Activated B cell treated with CpG ODN at 0.5 μM for 24 hours (primary cell): Measurements from ENCODE around the gene VCL. TPM values are rescaled to one million over a fixed set of nuclear protein-coding genes. Genes with fewer than 3 reads are reported as not detected.

Source experiments
- ATAC-seq: fragments of 200-7000 bp; cut with Tn5 transposase; one replicate; pipeline ENCODE4 v1.10.0; 2021; ENCODE audit warnings: low read depth, mild to moderate bottlenecking, moderate library complexity
- CTCF ChIA-PET: fragments of 350-600 bp; sonication (Branson Sonifier 250); formaldehyde crosslinking; loops from one replicate; lab custom pipeline; 2021; ENCODE audit warnings: antibody characterized with exemption; lab: Charles Lee
- POLR2A ChIA-PET: fragments of 350-600 bp; sonication (Branson Sonifier 250); formaldehyde crosslinking; loops from one replicate; lab custom pipeline; 2021; ENCODE audit warnings: antibody characterized with exemption; lab: Charles Lee
- DNase-seq: peaks from one replicate; pipeline ENCODE4 v3.0.0; 2022
- H3K27ac Mint-ChIP-seq: one replicate; pipeline ENCODE4 v1.8.0; 2020; ENCODE audit warnings: mixed read lengths
- H3K27me3 Mint-ChIP-seq: one replicate; pipeline ENCODE4 v1.8.0; 2021; ENCODE audit warnings: mixed read lengths
- H3K36me3 Mint-ChIP-seq: one replicate; pipeline ENCODE4 v1.8.0; 2021; ENCODE audit warnings: low read depth, mixed read lengths
- H3K4me1 Mint-ChIP-seq: one replicate; pipeline ENCODE4 v1.8.0; 2021; ENCODE audit warnings: mixed read lengths
- H3K4me3 Mint-ChIP-seq: one replicate; pipeline ENCODE4 v1.8.0; 2020; ENCODE audit warnings: mild to moderate bottlenecking, mixed read lengths
- H3K9me3 Mint-ChIP-seq: one replicate; pipeline ENCODE4 v1.8.0; 2020; ENCODE audit warnings: mixed read lengths
- CTCF ChIP-seq: fragments of 200-600 bp; IDR thresholded peaks from one replicate; pipeline ENCODE4 v1.8.0; 2022; ENCODE audit warnings: antibody characterized with exemption, mild to moderate bottlenecking
- intact Hi-C: fragments of 100-400 bp; cut with micrococcal nuclease; formaldehyde crosslinking; loops from one replicate; pipeline ENCODE4 v1.15.1; 2024
- total RNA-seq: library from RNA; stranded (reverse); gene quantifications from 2 replicates; pipeline ENCODE4 v1.2.3, GENCODE V29; 2022

VCL gene
- total RNA-seq, 1 donor from 2014 or later = 21.3 TPM

- Mint-ChIP-seq H3K36me3 (peaks cover 14% of the 10 kb centered on the region), H3K27ac (no peak overlapping the region), H3K9me3 (no peaks in the 10 kb centered on the region), H3K4me3 (no peak overlapping the region), H3K27me3 (no peaks in the 10 kb centered on the region), H3K4me1 (peaks cover 33% of the 10 kb centered on the region)
- DNase-seq = no peak
- intact Hi-C loops = loop anchor here (5.0 kb wide), 1 partner anchor 35 kb away; no protein-coding TSS in a partner anchor
- no peak for ATAC-seq
- TF ChIP-seq CTCF = no peak
- ChIA-PET POLR2A (no interaction called here), CTCF (no interaction called here)
These were observed 49.4 kb downstream of the VCL start for GRCh38 chr10:74047304-74047703.

GRCh38 chr10:74047871-74048270 lies 50.0 kb downstream of the VCL start:
- CTCF ChIA-PET = interaction anchor here (0.7 kb wide), 1 partner anchor 978 kb away, joined by 3 read pairs; no protein-coding TSS in a partner anchor
- Mint-ChIP-seq H3K27me3 (no peaks in the 10 kb centered on the region), H3K27ac (no peak overlapping the region), H3K36me3 (peaks cover 14% of the 10 kb centered on the region), H3K4me1 (peaks cover 33% of the 10 kb centered on the region), H3K9me3 (no peaks in the 10 kb centered on the region), H3K4me3 (no peak overlapping the region)
- ATAC-seq = no peak
- POLR2A ChIA-PET = interaction anchor here (0.7 kb wide), 1 partner anchor 26 kb away, joined by 3 read pairs; no protein-coding TSS in a partner anchor
- DNase-seq = no peak
- intact Hi-C loops = loop anchor here (5.0 kb wide), 1 partner anchor 36 kb away; no protein-coding TSS in a partner anchor
- TF ChIP-seq CTCF = no peak

- no peaks in the 10 kb centered on the region for H3K27me3 Mint-ChIP-seq
- no peak overlapping the region for H3K27ac Mint-ChIP-seq
- H3K9me3 Mint-ChIP-seq = no peaks in the 10 kb centered on the region
- intact Hi-C loops = loop anchor here (5.0 kb wide), 1 partner anchor 36 kb away; no protein-coding TSS in a partner anchor
- ChIA-PET POLR2A (interaction anchor here (0.7 kb wide), 2 partner anchors 27 to 74 kb away, joined by 3 to 4 read pairs; no protein-coding TSS in a partner anchor), CTCF (interaction anchor here (0.7 kb wide), 1 partner anchor 978 kb away, joined by 3 read pairs; no protein-coding TSS in a partner anchor)
- TF ChIP-seq CTCF = no peak
- DNase-seq = no peak
- no peak for ATAC-seq
- peaks cover 33% of the 10 kb centered on the region for H3K4me1 Mint-ChIP-seq
- peaks cover 14% of the 10 kb centered on the region for H3K36me3 Mint-ChIP-seq
- H3K4me3 Mint-ChIP-seq = no peak overlapping the region
These were observed 50.5 kb downstream of the VCL start for GRCh38 chr10:74048433-74048832.

GRCh38 chr10:74049955-74050354 lies 52.0 kb downstream of the VCL start:
- peaks cover 6% of the 10 kb centered on the region for H3K36me3 Mint-ChIP-seq
- CTCF ChIA-PET = interaction anchor here (1.2 to 1.5 kb wide), 3 partner anchors 31 to 163 kb away, joined by 3 to 4 read pairs (median 3); no protein-coding TSS in a partner anchor
- intact Hi-C loops = loop anchor here (5.0 kb wide), 1 partner anchor 38 kb away; no protein-coding TSS in a partner anchor
- no peak overlapping the region for H3K4me3 Mint-ChIP-seq
- H3K4me1 Mint-ChIP-seq = peaks cover 29% of the 10 kb centered on the region
- no peak for ATAC-seq
- DNase-seq = no peak
- POLR2A ChIA-PET = no interaction called here
- no peaks in the 10 kb centered on the region for H3K9me3 Mint-ChIP-seq
- no peak overlapping the region for H3K27ac Mint-ChIP-seq
- H3K27me3 Mint-ChIP-seq = no peaks in the 10 kb centered on the region
- TF ChIP-seq CTCF = no peak

- no peak overlapping the region for H3K27ac Mint-ChIP-seq
- ChIA-PET POLR2A (interaction anchor here (0.6 kb wide), 1 partner anchor 76 kb away, joined by 4 read pairs; no protein-coding TSS in a partner anchor), CTCF (interaction anchor here (1.2 to 1.5 kb wide), 3 partner anchors 31 to 164 kb away, joined by 3 to 4 read pairs (median 3); no protein-coding TSS in a partner anchor)
- no peak for TF ChIP-seq CTCF
- no peaks in the 10 kb centered on the region for H3K27me3 Mint-ChIP-seq
- intact Hi-C loops = no loop called here
- DNase-seq = no peak
- no peak overlapping the region for H3K4me3 Mint-ChIP-seq
- ATAC-seq = no peak
- peaks cover 4% of the 10 kb centered on the region for H3K36me3 Mint-ChIP-seq
- H3K4me1 Mint-ChIP-seq = peaks cover 27% of the 10 kb centered on the region
- H3K9me3 Mint-ChIP-seq = no peaks in the 10 kb centered on the region
These were observed 52.7 kb downstream of the VCL start for GRCh38 chr10:74050653-74051052.
